HepG2 (cell line): ENCODE measurements around the gene STXBP4. TPM values are rescaled to one million over a fixed set of nuclear protein-coding genes. Genes with fewer than 3 reads are reported as not detected.

ENCODE experiments used
- ATAC-seq: fragments of 200-7000 bp; cut with Tn5 transposase; 3 replicates; pipeline ENCODE4 v1.9.1; 2020; ENCODE audit warnings: mild to moderate bottlenecking, moderate library complexity
- BruUV-seq: library from RNA; stranded (reverse); fragments of 400-500 nt; replicated peaks from 2 replicates; lab custom pipeline; 2021; lab: Mats Ljungman, UMichigan
- CTCF ChIA-PET: fragments of 300-600 bp; formaldehyde crosslinking; extraction: SDS; loops from one replicate; lab custom pipeline; 2021; ENCODE audit warnings: low total read pairs, inconsistent platforms, low intra/inter-chr PET ratio; lab: Yijun Ruan, JAX
- POLR2A ChIA-PET: fragments of 350-600 bp; sonication (Branson Sonifier 250); formaldehyde crosslinking; loops from one replicate; lab custom pipeline; 2020; ENCODE audit warnings: antibody characterized with exemption, inconsistent platforms; lab: Yijun Ruan, JAX
- DNase-seq: peaks from one replicate; pipeline ENCODE4 v3.0.0-alpha.2; 2015; ENCODE audit warnings: low spot score
- FAIRE-seq: peaks from 3 replicates; lab custom pipeline; 2011; peaks lifted over from hg19 to GRCh38; lab: Jason Lieb, UNC
- H2AFZ ChIP-seq: one replicate; pipeline ENCODE4 v1.6.1; 2011; ENCODE audit warnings: low read length, inconsistent platforms
- H3K27ac ChIP-seq: fragments of 300-600 bp; 3 replicates; pipeline ENCODE4 v1.8.0; 2011; ENCODE audit warnings: mixed run types, mild to moderate bottlenecking, mixed read lengths, low read length, inconsistent platforms; ENCODE audit not compliant: insufficient read depth; ENCODE audit errors: extremely low read length
- H3K27me3 ChIP-seq, 2 experiments: fragments of 200-600 bp in 1 of 2; 2 replicates in 1 of 2; 3 replicates in 1 of 2; pipeline versions ENCODE4 v1.6.0 to v1.8.0; 2011; ENCODE audit warnings: low read length in 2 of 2, mild to moderate bottlenecking in 2 of 2, moderate library complexity in 2 of 2, inconsistent platforms in 1 of 2; ENCODE audit not compliant: insufficient read depth in 2 of 2, control insufficient read depth in 1 of 2
- H3K36me3 ChIP-seq, 2 experiments: fragments of 200-600 bp in 1 of 2; replicated peaks in 1 of 2; 2 replicates in 1 of 2; 3 replicates in 1 of 2; pipeline versions ENCODE4 v1.5.1 to v1.8.0; 2011; ENCODE audit warnings: low read length in 2 of 2, inconsistent platforms in 1 of 2; ENCODE audit not compliant: insufficient read depth in 2 of 2, control insufficient read depth in 1 of 2
- H3K4me1 ChIP-seq: 2 replicates; pipeline ENCODE4 v1.5.1; 2012; ENCODE audit warnings: low read length, inconsistent platforms; ENCODE audit not compliant: insufficient read depth
- H3K4me2 ChIP-seq: 2 replicates; pipeline ENCODE4 v1.6.0; 2011; ENCODE audit warnings: low read depth, low read length, inconsistent platforms
- H3K4me3 ChIP-seq, 3 experiments: fragments of 200-600 bp in 1 of 3; sonication (generic), shearing (Covaris generic) in 1 of 3; replicated peaks in 1 of 3; 2 replicates each; pipeline ENCODE4 v1.5.1; 2011 to 2016; ENCODE audit warnings: low read length in 3 of 3, inconsistent platforms in 2 of 3, low read depth in 2 of 3, mild to moderate bottlenecking in 2 of 3, control low read depth in 1 of 3, mixed read lengths in 1 of 3; ENCODE audit not compliant: insufficient read depth in 1 of 3
- H3K79me2 ChIP-seq: one replicate; pipeline ENCODE4 v1.6.1; 2011; ENCODE audit warnings: low read length, inconsistent platforms; ENCODE audit not compliant: insufficient read depth
- H3K9ac ChIP-seq: 2 replicates; pipeline ENCODE4 v1.6.0; 2011; ENCODE audit warnings: mild to moderate bottlenecking, low read depth, low read length, inconsistent platforms; ENCODE audit not compliant: insufficient read depth
- H3K9me3 ChIP-seq: 2 replicates; pipeline ENCODE4 v1.5.1; 2012; ENCODE audit warnings: mild to moderate bottlenecking, low read length
- H4K20me1 ChIP-seq: 2 replicates; pipeline ENCODE4 v1.6.0; 2011; ENCODE audit warnings: inconsistent platforms, mild to moderate bottlenecking, low read length, moderate library complexity; ENCODE audit not compliant: insufficient read depth
- ADNP ChIP-seq: sonication (generic); formaldehyde crosslinking; IDR thresholded peaks from 2 replicates; pipeline ENCODE4 v1.4.0; 2020; ENCODE audit warnings: missing genetic modification reagents
- AHDC1 ChIP-seq: sonication (generic); formaldehyde crosslinking; IDR thresholded peaks from 2 replicates; pipeline ENCODE4 v1.5.1; 2020; ENCODE audit warnings: mild to moderate bottlenecking, missing genetic modification reagents, borderline replicate concordance
- GLMP ChIP-seq: sonication (generic); formaldehyde crosslinking; IDR thresholded peaks from 2 replicates; pipeline ENCODE4 v1.9.0; 2021; ENCODE audit warnings: missing genetic modification reagents, mild to moderate bottlenecking, borderline replicate concordance
- HBP1 ChIP-seq: IDR thresholded peaks from 2 replicates; pipeline ENCODE4 v1.6.1; 2016; ENCODE audit warnings: low read depth, control low read depth
- NFATC3 ChIP-seq: sonication (generic); formaldehyde crosslinking; IDR thresholded peaks from 2 replicates; pipeline ENCODE4 v1.5.1; 2020; ENCODE audit warnings: mild to moderate bottlenecking, missing genetic modification reagents
- ZNF34 ChIP-seq: sonication (generic); formaldehyde crosslinking; IDR thresholded peaks from 2 replicates; pipeline ENCODE4 v1.4.0; 2020; ENCODE audit warnings: mild to moderate bottlenecking, missing genetic modification reagents, borderline replicate concordance
- ZNF543 ChIP-seq: sonication (generic); formaldehyde crosslinking; IDR thresholded peaks from 2 replicates; pipeline ENCODE4 v1.4.0; 2020; ENCODE audit warnings: mild to moderate bottlenecking, missing genetic modification reagents
- ZNF629 ChIP-seq: sonication (generic); formaldehyde crosslinking; conservative IDR thresholded peaks from 2 replicates; pipeline ENCODE4 v1.5.0; 2020; ENCODE audit warnings: missing genetic modification reagents
- ZNF746 ChIP-seq: sonication (generic); formaldehyde crosslinking; IDR thresholded peaks from 2 replicates; pipeline ENCODE4 v1.8.0; 2022; ENCODE audit warnings: mild to moderate bottlenecking, missing genetic modification reagents
- ZNF75D ChIP-seq: sonication (generic); formaldehyde crosslinking; IDR thresholded peaks from 2 replicates; pipeline ENCODE4 v1.8.1; 2023; ENCODE audit warnings: missing genetic modification reagents, mild to moderate bottlenecking, borderline replicate concordance
- ZNF83 ChIP-seq: sonication (generic); formaldehyde crosslinking; IDR thresholded peaks from 2 replicates; pipeline ENCODE4 v1.4.0; 2020; ENCODE audit warnings: missing genetic modification reagents, mild to moderate bottlenecking, borderline replicate concordance
- ZSCAN9 ChIP-seq: IDR thresholded peaks from 2 replicates; pipeline ENCODE4 v1.6.1; 2016; ENCODE audit warnings: borderline replicate concordance
- WGBS: methylation state at CpG from one replicate; pipeline ENCODE4 v1.1.6; 2017; ENCODE audit warnings: low lambda C conversion rate; 5-methylcytosine and 5-hydroxymethylcytosine counted together
- in situ Hi-C: cut with HindIII; loops from 2 replicates; pipeline ENCODE4 v1.10.0; 2017; ENCODE audit warnings: low pct_unique_long_range_greater_than_20kb; ENCODE audit not compliant: extremely low pct_ligation_motif_present
- intact Hi-C: fragments of 100-400 bp; cut with micrococcal nuclease; formaldehyde crosslinking; loops from one replicate; pipeline ENCODE4 v1.10.0; 2022; ENCODE audit not compliant: unreplicated experiment
- polyA plus RNA-seq, 8 experiments: library from polyadenylated mRNA; depleted of rRNA in 3 of 8; stranded (reverse) in 7 of 8; unstranded in 1 of 8; fragments of >200 nt; fragmentation: Illumina TruSeq in 4 of 8; extraction: Trizol in 4 of 8; gene quantifications; 2 replicates each; pipeline versions ENCODE4 v1.2.1 to v1.2.3, GENCODE V29; 2011 to 2016; ENCODE audit warnings: low read depth in 4 of 8, missing spikeins in 1 of 8, mixed read lengths in 1 of 8; ENCODE audit not compliant: insufficient read depth in 1 of 8
- total RNA-seq, 5 experiments: library from RNA; depleted of rRNA; stranded (reverse); fragments of >200 nt; fragmentation: Illumina TruSeq; extraction: Trizol; gene quantifications; 2 replicates each; pipeline ENCODE4 v1.2.3, GENCODE V29; 2016; ENCODE audit warnings: low read depth in 1 of 5

The STXBP4 gene
- total and polyA plus RNA-seq, 2 of the 13 experiments (the other 11 are each of a cell fraction or from before 2014, with no cell fraction given) = 8.5 to 36.1 TPM

GRCh38 chr17:54941285-54941684, 27.3 kb upstream of the STXBP4 start:
- Histone ChIP-seq H3K27ac (no peak overlapping the region), H4K20me1 (no peaks in the 10 kb centered on the region), H3K36me3 (peaks cover 7 to 28% of the 10 kb centered on the region in 2 experiments), H3K4me2 (no peak overlapping the region), H3K79me2 (no peaks in the 10 kb centered on the region), H3K4me1 (no peaks in the 10 kb centered on the region), H3K27me3 (no peaks in the 10 kb centered on the region), H3K4me3 (no peak overlapping the region), H3K9ac (no peak overlapping the region), H2AFZ (no peak overlapping the region), H3K9me3 (no peaks in the 10 kb centered on the region)
- ATAC-seq (no peak), DNase-seq (no peak), FAIRE-seq (no peak)
- intact Hi-C loops = no loop called here
- CTCF ChIA-PET = no interaction called here
- in situ Hi-C loops = no loop called here
- no peak for TF ChIP-seq ZNF75D (CRISPR knock-in tag)
- TF ChIP-seq GLMP (CRISPR knock-in tag) = no peak
- TF ChIP-seq ZNF543 (CRISPR knock-in tag) = no peak
- no peak for TF ChIP-seq ZNF34
- no peak for TF ChIP-seq NFATC3 (CRISPR knock-in tag)
- no peak for TF ChIP-seq ZNF746 (CRISPR knock-in tag)
- no peak for TF ChIP-seq ADNP
- no peak for TF ChIP-seq HBP1 (CRISPR knock-in tag)
- TF ChIP-seq ZNF83 (CRISPR knock-in tag) = no peak
- no peak for TF ChIP-seq ZSCAN9
- no peak for TF ChIP-seq AHDC1 (CRISPR knock-in tag)
- no peak for TF ChIP-seq ZNF629 (CRISPR knock-in tag)
- no TSS peak for BruUV-seq
- 97% methylated on average over 1 of the region's 1 CpG for WGBS
- POLR2A ChIA-PET = no interaction called here
